Activated T-helper 1 cell treated with anti-CD3 and anti-CD28 coated beads, Interleukin-2, amount 50 U/mL, for 16 hours (primary cell): ENCODE measurements around the gene TXNL4B.

Source experiments
- DNase-seq, 2 donors: peaks; one replicate each; pipeline ENCODE4 v3.0.0-alpha.2; 2020; ENCODE audit warnings: low read depth in 1 of 2, low spot score in 1 of 2

The TXNL4B gene

DNA sequence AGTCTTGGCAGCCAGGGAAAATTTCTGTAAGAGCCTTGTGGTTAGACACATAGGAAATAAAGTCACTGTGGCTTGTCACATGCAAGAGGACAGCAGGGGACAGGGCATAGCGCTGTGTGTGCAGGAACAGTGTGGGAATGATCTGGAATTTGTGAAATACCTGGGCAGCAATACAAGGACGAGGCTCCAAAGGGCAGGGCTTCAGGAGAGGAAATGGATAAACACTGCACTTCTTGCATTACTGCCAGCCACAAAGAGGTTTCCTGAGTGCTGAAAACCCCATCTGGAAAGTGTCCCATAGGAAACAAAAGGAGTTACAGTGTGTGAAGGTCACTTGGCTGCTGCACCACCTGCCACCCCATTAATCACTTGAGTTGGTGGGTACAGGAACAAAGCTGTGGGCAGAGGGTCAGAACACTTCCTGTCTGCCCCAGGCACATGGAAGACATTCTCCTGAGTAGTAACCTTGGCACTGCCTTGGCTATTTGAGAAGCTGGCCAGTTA, 51.2 kb downstream of the TXNL4B start:
- DNase-seq: no peak

DNA sequence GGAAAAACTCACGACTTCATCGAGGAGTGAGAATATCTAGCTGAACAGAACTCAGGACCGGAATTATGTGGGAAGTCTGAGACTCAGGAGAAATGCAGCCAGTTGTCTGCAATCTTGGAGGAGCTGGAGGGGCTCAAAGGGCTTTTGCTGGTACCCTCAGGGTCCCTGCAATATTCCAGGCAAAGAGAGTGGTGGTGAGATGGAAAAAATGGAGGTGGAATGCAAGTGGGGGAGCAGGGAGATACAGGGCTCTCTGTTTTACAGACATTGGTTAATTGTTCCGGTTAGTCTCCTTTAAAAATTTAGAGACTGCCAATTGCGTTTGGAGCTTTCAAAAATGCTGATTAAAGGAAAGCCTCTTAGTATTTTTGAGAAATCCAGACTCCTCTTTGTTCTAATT, 57.3 kb downstream of the TXNL4B start:
- no peak for DNase-seq
